Psoas muscle (tissue), 8 donors: ENCODE data around the gene RPL28. TPM values are rescaled to one million over a fixed set of nuclear protein-coding genes. Genes with fewer than 3 reads are reported as not detected.

Source experiments
- ATAC-seq, 4 donors: fragments of 200-7000 bp; cut with Tn5 transposase; one replicate each; pipeline ENCODE4 v1.9.1; 2020; ENCODE audit warnings: moderate library complexity in 3 of 4, mild to moderate bottlenecking in 2 of 4
- DNase-seq, 2 donors: peaks; one replicate each; pipeline ENCODE4 v3.0.0-alpha.2; 2020
- H3K27ac ChIP-seq: fragments of 200-600 bp; one replicate; pipeline ENCODE4 v1.8.0; 2022
- H3K27me3 ChIP-seq, 3 donors: fragments of 200-600 bp in 1 of 3; one replicate each; pipeline versions ENCODE4 v1.6.1 to v1.8.0; 2013 to 2022; ENCODE audit warnings: low read length in 2 of 3, mild to moderate bottlenecking in 2 of 3, moderate library complexity in 1 of 3; ENCODE audit not compliant: insufficient read depth in 3 of 3
- H3K36me3 ChIP-seq, 2 donors: fragments of 200-600 bp in 1 of 2; one replicate each; pipeline versions ENCODE4 v1.6.1 to v1.8.0; 2013 to 2022; ENCODE audit warnings: low read depth in 1 of 2, mild to moderate bottlenecking in 1 of 2, moderate library complexity in 1 of 2; ENCODE audit not compliant: insufficient read depth in 1 of 2
- H3K4me1 ChIP-seq: fragments of 200-600 bp; one replicate; pipeline ENCODE4 v1.8.0; 2022
- H3K4me3 ChIP-seq: fragments of 200-600 bp; one replicate; pipeline ENCODE4 v1.8.0; 2022; ENCODE audit warnings: mild to moderate bottlenecking
- H3K9me3 ChIP-seq: fragments of 200-600 bp; one replicate; pipeline ENCODE4 v1.8.0; 2022
- WGBS, 3 donors: extraction: QIAGEN DNeasy Blood & Tissue Kit; methylation state at CpG; one replicate each; pipeline versions ENCODE4 v1.1.6 to v1.1.7; 2013; 5-methylcytosine and 5-hydroxymethylcytosine counted together
- intact Hi-C, 2 donors: fragments of 100-400 bp; cut with DNase I; formaldehyde crosslinking; loops; one replicate each; pipeline versions ENCODE4 v1.11.0 to v1.14.2; 2022
- polyA plus RNA-seq, 3 donors: library from polyadenylated mRNA; stranded (reverse); fragments of 200-250 nt; gene quantifications; one replicate each; pipeline ENCODE4 v1.2.3, GENCODE V29; 2013
- total RNA-seq, 4 donors: library from RNA; stranded (reverse); fragmentation: NEBNext Ultra II Directional in 2 of 4; extraction: Animal tissue kit (Norgen Biotek cat#: 25700) in 2 of 4; gene quantifications; one replicate each; pipeline versions ENCODE4 v1.2.1 to v1.2.4, GENCODE V29; 2021 to 2023
- TF ChIP-seq, protein P1 (sequence below): fragments of 200-600 bp; IDR thresholded peaks from one replicate; pipeline ENCODE4 v1.8.0; 2022; ENCODE audit warnings: antibody characterized with exemption
- donor health status: healthy with polysubstance abuse.
- donor health status: DM: no; HTN: no; CAD: no; lungs with moderate emphysema.
- donor health status: Bipolar disorder and iron deficiency.
- donor health status: healthy.
- donor health status: DM: yes; HTN: yes; CAD: no.
- donor health status: DM: no; HTN: no; CAD: no.
- donor health status: DM: no; HTN: no; CAD: no.
- donor health status: DM: yes; HTN: yes; CAD: no.

RPL28 gene
- total and polyA plus RNA-seq, 7 donors = 547 to 1,362 (median 675) TPM

DNA sequence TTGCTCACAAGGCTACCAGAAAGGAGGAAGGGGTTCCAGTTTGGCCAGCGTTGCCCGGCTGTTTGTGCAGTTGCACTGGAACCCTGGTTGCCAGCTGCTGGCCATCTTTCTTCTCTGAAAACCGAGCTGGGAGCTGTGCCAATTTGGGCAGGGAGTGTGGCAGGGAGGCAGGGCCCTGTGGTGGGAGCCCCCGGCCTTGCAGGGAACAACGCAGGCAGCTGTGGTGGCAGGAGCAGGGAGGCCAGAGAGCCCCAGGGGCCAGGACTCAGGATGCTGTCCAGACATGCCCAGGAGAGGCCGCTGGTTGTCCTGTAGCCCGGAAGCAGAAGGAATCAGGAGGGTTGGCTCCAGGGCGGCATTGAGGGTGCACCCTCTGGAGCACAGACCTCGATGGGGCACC, 41.3 kb upstream of the RPL28 start:
- Histone ChIP-seq H3K4me1 (peaks cover 6% of the 10 kb centered on the region), H3K27me3 (no peaks in the 10 kb centered on the region), H3K9me3 (no peaks in the 10 kb centered on the region), H3K36me3 (peaks cover 0 to 30% of the 10 kb centered on the region in 2 donors), H3K27ac (no peak overlapping the region), H3K4me3 (no peak overlapping the region)
- 57 to 68% (median 61%) methylated on average over 9 of the region's 9 CpGs for WGBS, 3 donors
- TF ChIP-seq, protein P1, sequence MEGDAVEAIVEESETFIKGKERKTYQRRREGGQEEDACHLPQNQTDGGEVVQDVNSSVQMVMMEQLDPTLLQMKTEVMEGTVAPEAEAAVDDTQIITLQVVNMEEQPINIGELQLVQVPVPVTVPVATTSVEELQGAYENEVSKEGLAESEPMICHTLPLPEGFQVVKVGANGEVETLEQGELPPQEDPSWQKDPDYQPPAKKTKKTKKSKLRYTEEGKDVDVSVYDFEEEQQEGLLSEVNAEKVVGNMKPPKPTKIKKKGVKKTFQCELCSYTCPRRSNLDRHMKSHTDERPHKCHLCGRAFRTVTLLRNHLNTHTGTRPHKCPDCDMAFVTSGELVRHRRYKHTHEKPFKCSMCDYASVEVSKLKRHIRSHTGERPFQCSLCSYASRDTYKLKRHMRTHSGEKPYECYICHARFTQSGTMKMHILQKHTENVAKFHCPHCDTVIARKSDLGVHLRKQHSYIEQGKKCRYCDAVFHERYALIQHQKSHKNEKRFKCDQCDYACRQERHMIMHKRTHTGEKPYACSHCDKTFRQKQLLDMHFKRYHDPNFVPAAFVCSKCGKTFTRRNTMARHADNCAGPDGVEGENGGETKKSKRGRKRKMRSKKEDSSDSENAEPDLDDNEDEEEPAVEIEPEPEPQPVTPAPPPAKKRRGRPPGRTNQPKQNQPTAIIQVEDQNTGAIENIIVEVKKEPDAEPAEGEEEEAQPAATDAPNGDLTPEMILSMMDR = no peak
- ATAC-seq (no peak), DNase-seq (no peak)
- intact Hi-C loops = loop anchor here in 1 of 2 donors (5.0 kb wide), 1 partner anchor 38 kb away; the partner anchor contains the start of gene TMEM238

DNA sequence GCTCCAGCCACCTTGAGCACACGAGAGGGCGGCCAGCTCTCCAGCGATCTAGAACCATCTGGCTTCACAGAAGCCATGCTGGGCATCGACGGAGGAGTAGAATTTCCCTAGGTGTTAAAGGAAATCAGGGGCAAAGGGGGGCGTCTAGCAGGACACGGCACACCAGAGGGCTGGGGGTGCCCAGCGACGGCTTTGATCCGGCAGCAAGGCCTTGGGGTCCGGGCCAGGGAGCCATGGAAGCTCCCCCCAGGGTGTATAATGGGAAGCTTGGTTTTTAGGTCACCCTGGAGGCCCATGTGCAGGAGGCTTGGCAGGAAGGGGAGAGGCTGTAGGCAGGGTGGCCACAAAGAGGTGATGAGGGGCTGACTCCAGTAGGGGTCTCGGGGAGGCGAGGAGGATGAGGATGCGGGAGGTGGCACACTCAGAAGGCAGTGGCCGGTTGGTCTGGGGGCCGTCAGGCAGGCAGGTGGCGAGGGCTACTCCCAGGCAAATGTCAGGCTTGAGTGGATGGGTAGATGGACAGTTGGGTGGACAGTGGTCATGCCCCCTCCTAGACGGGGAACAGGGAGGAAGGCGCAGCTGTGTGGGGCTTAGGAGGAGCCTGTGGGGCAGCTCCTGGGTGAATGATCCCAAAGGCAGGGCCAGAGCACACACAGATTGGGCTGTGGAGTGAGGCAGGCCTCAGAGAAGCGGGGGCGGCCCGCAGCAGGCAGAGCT, 40.5 kb upstream of the RPL28 start:
- H3K27me3 ChIP-seq = no peaks in the 10 kb centered on the region
- 81 to 83% (median 82%) methylated on average over 22 of the region's 22 CpGs for WGBS, 3 donors
- DNase-seq (no peak), ATAC-seq (no peak)
- no peak overlapping the region for H3K27ac ChIP-seq
- TF ChIP-seq, protein P1 = no peak
- peaks cover 0 to 30% of the 10 kb centered on the region in 2 donors for H3K36me3 ChIP-seq
- H3K9me3 ChIP-seq = no peaks in the 10 kb centered on the region
- intact Hi-C loops = no loop called here
- peaks cover 6% of the 10 kb centered on the region for H3K4me1 ChIP-seq
- H3K4me3 ChIP-seq = no peak overlapping the region

DNA sequence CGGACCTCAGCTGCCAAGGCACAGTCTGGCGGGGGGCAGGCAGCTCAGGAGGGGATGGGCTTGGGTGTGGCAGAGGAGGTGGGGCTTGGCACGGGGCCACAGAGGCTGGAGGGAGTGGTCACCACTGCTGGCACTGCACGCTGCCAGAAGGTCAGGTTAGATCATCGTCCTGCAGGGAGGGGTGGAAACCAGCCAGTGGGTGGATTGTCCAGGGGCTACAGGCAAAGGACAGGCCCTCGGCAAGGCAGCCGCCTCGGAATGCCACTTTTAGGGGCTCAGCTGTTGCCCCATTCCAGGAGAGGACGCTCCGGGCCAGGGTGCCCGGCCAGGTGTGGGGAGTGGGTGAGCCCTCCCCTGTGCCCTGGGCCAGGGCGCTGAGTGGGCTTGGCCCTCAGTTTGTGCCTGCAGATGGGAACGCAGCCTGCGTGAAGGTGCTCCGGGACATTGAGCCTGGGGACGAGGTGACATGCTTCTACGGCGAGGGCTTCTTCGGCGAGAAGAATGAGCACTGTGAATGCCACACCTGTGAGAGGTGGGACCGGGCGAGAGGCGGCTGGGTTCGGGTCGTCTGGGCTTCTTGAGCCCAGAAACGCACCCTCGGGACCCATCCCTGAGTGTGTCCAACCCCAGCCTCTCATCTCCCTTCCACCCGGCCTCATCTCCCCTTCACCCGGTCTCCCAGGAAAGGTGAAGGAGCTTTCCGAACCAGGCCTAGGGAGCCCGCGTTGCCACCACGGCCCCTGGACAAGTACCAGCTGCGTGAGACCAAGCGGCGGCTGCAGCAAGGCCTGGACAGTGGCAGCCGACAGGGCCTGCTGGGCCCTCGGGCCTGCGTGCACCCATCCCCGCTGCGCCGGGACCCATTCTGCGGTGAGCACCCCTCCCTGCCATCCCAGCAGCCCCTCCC, 39.7 kb upstream of the RPL28 start:
- intact Hi-C loops = no loop called here
- Histone ChIP-seq H3K36me3 (peaks cover 0 to 30% of the 10 kb centered on the region in 2 donors), H3K27me3 (peaks cover 0 to under 1% (median 0%) of the 10 kb centered on the region in 3 donors), H3K4me3 (no peak overlapping the region), H3K9me3 (no peaks in the 10 kb centered on the region), H3K27ac (no peak overlapping the region), H3K4me1 (peaks cover 2% of the 10 kb centered on the region)
- peak; percentile 65 to 81 for DNase-seq
- TF ChIP-seq, protein P1 = no peak
- peak in 3 of 4 donors; percentile 35 to 42 (median 39) for ATAC-seq
- 74 to 79% (median 76%) methylated on average over 42 to 43 of the region's 43 CpGs for WGBS, 3 donors

DNA sequence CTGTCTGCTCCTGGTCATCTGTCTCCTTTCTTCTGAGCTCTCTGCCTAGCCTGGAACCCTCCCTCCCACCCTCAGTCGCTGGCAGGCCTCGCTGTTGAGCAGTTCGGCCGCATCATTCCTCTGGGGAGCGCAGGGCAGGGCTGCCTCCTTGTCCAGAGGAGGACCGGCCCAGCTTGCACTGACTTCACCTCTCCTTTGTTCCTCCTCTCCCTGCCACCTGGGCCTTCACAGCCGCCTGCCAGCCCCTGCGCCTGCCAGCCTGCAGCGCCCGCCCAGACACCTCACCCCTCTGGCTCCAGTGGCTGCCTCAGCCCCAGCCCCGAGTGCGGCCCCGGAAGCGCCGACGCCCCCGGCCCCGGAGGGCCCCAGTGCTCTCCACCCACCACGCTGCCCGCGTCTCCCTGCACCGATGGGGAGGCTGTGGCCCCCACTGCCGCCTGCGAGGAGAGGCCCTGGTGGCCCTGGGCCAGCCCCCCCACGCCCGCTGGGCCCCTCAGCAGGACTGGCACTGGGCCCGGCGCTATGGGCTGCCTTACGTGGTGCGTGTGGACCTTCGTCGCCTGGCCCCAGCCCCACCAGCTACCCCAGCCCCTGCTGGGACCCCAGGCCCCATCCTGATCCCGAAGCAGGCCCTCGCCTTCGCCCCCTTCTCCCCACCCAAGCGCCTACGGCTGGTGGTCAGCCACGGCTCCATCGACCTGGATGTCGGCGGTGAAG, 38.8 kb upstream of the RPL28 start:
- no peak overlapping the region for H3K4me3 ChIP-seq
- no peaks in the 10 kb centered on the region for H3K4me1 ChIP-seq
- 83 to 86% (median 85%) methylated on average over 34 to 41 of the region's 41 CpGs for WGBS, 3 donors
- peaks cover 0 to 8% (median 0%) of the 10 kb centered on the region in 3 donors for H3K27me3 ChIP-seq
- TF ChIP-seq, protein P1 = no peak
- H3K9me3 ChIP-seq = no peaks in the 10 kb centered on the region
- intact Hi-C loops = no loop called here
- DNase-seq (peak in 1 of 2 donors; percentile 66), ATAC-seq (peak in 1 of 4 donors; percentile 17)
- H3K27ac ChIP-seq = no peak overlapping the region
- H3K36me3 ChIP-seq = peaks cover 0 to 30% of the 10 kb centered on the region in 2 donors
